GM21360 (cell line): ENCODE measurements around the gene PPM1B.
"Not testable (repeated sequence)": the region's sequence is repeated elsewhere in the genome, so short reads cannot be mapped to it uniquely, and the experiment has no call there.

ENCODE experiments used
- ATAC-seq: cut with Tn5 transposase; IDR thresholded peaks from one replicate; pipeline ENCODE4 v1.9.1; 2021; ENCODE audit warnings: mild to moderate bottlenecking, moderate library complexity; ENCODE audit not compliant: unreplicated experiment

The PPM1B gene

GRCh38 chr2:44155666-44156446, 12.8 kb upstream of the PPM1B start:
- no peak for ATAC-seq

- no peak for ATAC-seq
Measured at GRCh38 chr2:44163777-44164176, 4.9 kb upstream of the PPM1B start.

- ATAC-seq = no peak
Measured at GRCh38 chr2:44164617-44165016, 4.1 kb upstream of the PPM1B start.

- no peak for ATAC-seq
Measured at GRCh38 chr2:44166096-44166495, 2.6 kb upstream of the PPM1B start.

- ATAC-seq = no peak
Measured at GRCh38 chr2:44167311-44167907, 1.3 kb upstream of the PPM1B start.

GRCh38 chr2:44167908-44168680, 581 bp upstream of the PPM1B start:
- peak; percentile 76 for ATAC-seq

- ATAC-seq = peak; percentile 3
Measured at GRCh38 chr2:44169155-44169898, 652 bp downstream of the PPM1B start.

GRCh38 chr2:44170311-44170717, 1.6 kb downstream of the PPM1B start:
- no peak for ATAC-seq

- ATAC-seq = no peak
Measured at GRCh38 chr2:44171018-44171417, 2.3 kb downstream of the PPM1B start.

GRCh38 chr2:44171442-44171841, 2.8 kb downstream of the PPM1B start:
- not testable (repeated sequence) for ATAC-seq

- ATAC-seq = no peak
Measured at GRCh38 chr2:44172576-44172975, 3.9 kb downstream of the PPM1B start.

GRCh38 chr2:44178950-44179349, 10.3 kb downstream of the PPM1B start:
- no peak for ATAC-seq

GRCh38 chr2:44181648-44182047, 13.0 kb downstream of the PPM1B start:
- ATAC-seq = no peak

GRCh38 chr2:44184106-44184505, 15.4 kb downstream of the PPM1B start:
- ATAC-seq = no peak

- ATAC-seq = no peak
Measured at GRCh38 chr2:44186810-44187209, 18.1 kb downstream of the PPM1B start.

GRCh38 chr2:44187251-44187650, 18.6 kb downstream of the PPM1B start:
- ATAC-seq = no peak

GRCh38 chr2:44188696-44189095, 20.0 kb downstream of the PPM1B start:
- no peak for ATAC-seq

- ATAC-seq = no peak
Measured at GRCh38 chr2:44189104-44189503, 20.4 kb downstream of the PPM1B start.

GRCh38 chr2:44190526-44190925, 21.9 kb downstream of the PPM1B start:
- no peak for ATAC-seq

- ATAC-seq = peak; percentile 85
Measured at GRCh38 chr2:44191739-44192138, 23.1 kb downstream of the PPM1B start.

- no peak for ATAC-seq
Measured at GRCh38 chr2:44192646-44193045, 24.0 kb downstream of the PPM1B start.
